BJ (cell line): ENCODE data around the gene DGKB. TPM values are rescaled to one million over a fixed set of nuclear protein-coding genes. Genes with fewer than 3 reads are reported as not detected.

Experiments used
- CTCF ChIA-PET: fragments of 350-600 bp; formaldehyde crosslinking; extraction: SDS; loops from one replicate; lab custom pipeline; 2021; ENCODE audit warnings: antibody characterized with exemption, inconsistent platforms; lab: Yijun Ruan, JAX
- POLR2A ChIA-PET: fragments of 300-600 bp; sonication (Branson Sonifier 250); formaldehyde crosslinking; extraction: SDS; loops from one replicate; lab custom pipeline; 2021; ENCODE audit warnings: antibody characterized with exemption; lab: Charles Lee
- DNase-seq: peaks from one replicate; pipeline ENCODE4 v3.0.0-alpha.2; 2011; ENCODE audit warnings: low read depth
- H3K27me3 ChIP-seq: 2 replicates; pipeline ENCODE4 v1.6.0; 2011; ENCODE audit warnings: low read length; ENCODE audit not compliant: control insufficient read depth, insufficient read depth
- H3K36me3 ChIP-seq: 2 replicates; pipeline ENCODE4 v1.5.1; 2011; ENCODE audit warnings: low read length; ENCODE audit not compliant: control insufficient read depth, insufficient read depth
- H3K4me3 ChIP-seq: 2 replicates; pipeline ENCODE4 v1.5.1; 2011; ENCODE audit warnings: low read depth, mild to moderate bottlenecking, control low read depth, low read length
- polyA plus RNA-seq: library from polyadenylated mRNA; depleted of rRNA; stranded (reverse); fragments of >200 nt; gene quantifications from 2 replicates; pipeline ENCODE4 v1.2.3, GENCODE V29; 2011
- TF ChIP-seq, protein P1 (sequence below): IDR thresholded peaks from 2 replicates; pipeline ENCODE4 v1.5.1; 2011; ENCODE audit warnings: low read depth, mild to moderate bottlenecking, control low read depth, inconsistent platforms, low read length, moderate library complexity; ENCODE audit not compliant: insufficient read depth

DGKB gene
- polyA plus RNA-seq, 1 experiment: 0.09 TPM

DNA sequence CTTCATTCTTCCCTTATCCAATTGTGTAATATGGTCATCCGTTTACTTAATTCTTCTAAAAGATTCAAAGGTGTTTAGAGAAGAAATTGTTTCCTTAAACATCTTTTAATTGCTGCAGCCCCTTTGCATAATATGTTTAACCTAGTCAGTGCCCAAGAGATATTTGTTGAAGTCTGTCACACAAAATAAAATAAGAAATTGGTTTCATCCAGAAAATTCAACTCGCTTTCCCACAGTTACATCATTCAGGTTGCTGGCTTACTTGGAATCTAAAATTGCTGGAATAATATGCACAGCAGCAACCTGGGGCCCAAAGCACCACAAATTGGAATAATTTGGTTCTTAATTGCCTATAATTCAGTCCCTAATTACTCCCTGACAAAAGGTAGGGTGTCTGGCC lies 758.0 kb downstream of the DGKB start:
- Histone ChIP-seq H3K27me3 (no peaks in the 10 kb centered on the region), H3K4me3 (no peak overlapping the region), H3K36me3 (no peaks in the 10 kb centered on the region)
- no peak for DNase-seq
- CTCF ChIA-PET: no interaction called here
- POLR2A ChIA-PET: no interaction called here
- TF ChIP-seq, protein P1, sequence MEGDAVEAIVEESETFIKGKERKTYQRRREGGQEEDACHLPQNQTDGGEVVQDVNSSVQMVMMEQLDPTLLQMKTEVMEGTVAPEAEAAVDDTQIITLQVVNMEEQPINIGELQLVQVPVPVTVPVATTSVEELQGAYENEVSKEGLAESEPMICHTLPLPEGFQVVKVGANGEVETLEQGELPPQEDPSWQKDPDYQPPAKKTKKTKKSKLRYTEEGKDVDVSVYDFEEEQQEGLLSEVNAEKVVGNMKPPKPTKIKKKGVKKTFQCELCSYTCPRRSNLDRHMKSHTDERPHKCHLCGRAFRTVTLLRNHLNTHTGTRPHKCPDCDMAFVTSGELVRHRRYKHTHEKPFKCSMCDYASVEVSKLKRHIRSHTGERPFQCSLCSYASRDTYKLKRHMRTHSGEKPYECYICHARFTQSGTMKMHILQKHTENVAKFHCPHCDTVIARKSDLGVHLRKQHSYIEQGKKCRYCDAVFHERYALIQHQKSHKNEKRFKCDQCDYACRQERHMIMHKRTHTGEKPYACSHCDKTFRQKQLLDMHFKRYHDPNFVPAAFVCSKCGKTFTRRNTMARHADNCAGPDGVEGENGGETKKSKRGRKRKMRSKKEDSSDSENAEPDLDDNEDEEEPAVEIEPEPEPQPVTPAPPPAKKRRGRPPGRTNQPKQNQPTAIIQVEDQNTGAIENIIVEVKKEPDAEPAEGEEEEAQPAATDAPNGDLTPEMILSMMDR: no peak

DNA sequence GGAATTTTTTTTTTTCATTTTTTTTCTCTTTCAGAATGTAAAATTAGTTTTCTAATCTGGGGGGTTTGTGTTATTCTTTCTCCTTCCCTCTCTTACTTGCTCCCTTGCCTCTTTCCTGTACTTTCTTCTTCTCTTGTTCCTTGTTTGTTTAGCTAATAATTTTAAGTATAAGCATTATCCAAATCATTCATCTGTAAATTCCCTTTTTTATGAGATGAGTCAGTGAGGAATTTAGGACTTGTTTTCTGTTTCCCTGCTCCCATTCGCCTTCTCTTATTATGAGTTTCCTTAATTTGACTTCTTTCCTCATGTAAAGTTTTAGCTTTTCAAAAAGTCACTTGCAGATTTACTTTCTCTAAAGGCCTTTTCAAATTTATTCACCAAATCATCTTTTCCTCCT lies 758.4 kb downstream of the DGKB start:
- H3K36me3 ChIP-seq: no peaks in the 10 kb centered on the region
- POLR2A ChIA-PET: no interaction called here
- TF ChIP-seq, protein P1: no peak
- CTCF ChIA-PET: no interaction called here
- H3K27me3 ChIP-seq: no peaks in the 10 kb centered on the region
- DNase-seq: peak; percentile 0
- H3K4me3 ChIP-seq: no peak overlapping the region

DNA sequence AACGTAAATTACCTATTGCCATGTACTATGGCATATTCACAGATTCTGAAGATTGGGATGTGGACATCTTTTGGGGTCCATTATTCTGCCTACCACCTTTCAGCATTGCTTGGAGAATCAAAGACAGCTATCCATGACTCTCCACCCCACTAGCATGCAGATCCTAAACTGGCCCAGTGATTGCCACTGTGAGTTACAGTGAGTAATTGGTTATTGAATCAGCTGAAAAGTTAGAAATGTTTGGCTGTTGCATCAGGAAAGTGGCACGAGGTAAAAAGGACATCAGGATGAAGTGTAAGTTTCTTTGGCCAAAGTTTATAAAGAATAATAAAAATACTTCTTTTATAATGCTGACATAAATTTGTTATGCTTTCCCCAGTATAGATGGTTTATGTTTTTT lies 764.9 kb downstream of the DGKB start:
- CTCF ChIA-PET: no interaction called here
- POLR2A ChIA-PET: no interaction called here
- DNase-seq: no peak
- H3K4me3 ChIP-seq: no peak overlapping the region
- H3K27me3 ChIP-seq: no peaks in the 10 kb centered on the region
- H3K36me3 ChIP-seq: no peaks in the 10 kb centered on the region
- TF ChIP-seq, protein P1: no peak

DNA sequence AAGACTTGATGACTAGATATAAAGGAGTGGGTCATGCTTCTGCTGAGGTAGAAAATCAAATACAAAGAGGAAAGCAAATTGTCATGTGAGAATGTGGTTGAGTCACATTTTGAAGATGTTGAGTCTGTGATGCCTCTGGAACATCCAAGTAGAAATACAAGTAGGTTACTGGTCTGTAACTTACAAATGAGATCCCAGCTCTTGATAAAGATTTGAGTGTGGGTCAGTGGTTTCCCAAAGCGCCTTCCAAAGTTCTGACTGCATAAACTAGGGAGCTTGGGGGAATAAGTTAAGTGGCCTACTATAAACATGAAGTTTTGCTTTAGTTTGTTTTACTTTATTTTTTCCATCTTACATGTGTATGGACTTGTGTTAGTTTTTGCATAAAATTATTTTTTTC lies 768.8 kb downstream of the DGKB start:
- CTCF ChIA-PET: interaction anchor here (1.2 kb wide), 1 partner anchor 10 kb away, joined by 3 read pairs; no protein-coding TSS in a partner anchor
- no peak overlapping the region for H3K4me3 ChIP-seq
- DNase-seq: no peak
- no peaks in the 10 kb centered on the region for H3K36me3 ChIP-seq
- no peaks in the 10 kb centered on the region for H3K27me3 ChIP-seq
- TF ChIP-seq, protein P1: no peak
- POLR2A ChIA-PET: no interaction called here

DNA sequence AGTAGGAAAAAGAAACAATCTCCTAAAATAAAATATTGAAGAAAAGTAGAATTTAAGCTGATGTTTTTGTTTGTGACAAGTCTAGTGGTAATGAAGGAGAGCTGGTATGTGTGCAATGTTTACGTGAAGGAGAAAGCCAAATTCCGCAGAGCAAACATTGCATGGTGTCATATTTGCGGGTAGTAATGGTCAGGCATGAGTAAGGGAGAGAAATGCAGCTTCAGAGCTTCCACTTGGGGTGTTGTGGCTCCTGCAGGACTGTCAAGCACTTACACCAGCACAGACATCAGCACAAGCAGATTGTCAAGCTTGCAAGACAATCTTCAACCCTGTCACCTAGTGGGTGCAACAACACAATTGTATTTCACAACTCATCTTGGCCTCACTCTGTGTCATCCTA lies 776.6 kb downstream of the DGKB start:
- no peak for DNase-seq
- Histone ChIP-seq H3K36me3 (no peaks in the 10 kb centered on the region), H3K27me3 (no peaks in the 10 kb centered on the region), H3K4me3 (no peak overlapping the region)
- TF ChIP-seq, protein P1: no peak
- POLR2A ChIA-PET: no interaction called here
- CTCF ChIA-PET: no interaction called here
